ENCODE data around the gene SLC34A3.

Gene SLC34A3

GRCh38 chr9:137229903-137230704, 597 bp upstream of the SLC34A3 start:
- H3K4me3 ChIP-seq (ENCODE audit: control insufficient read depth, low read depth, low read length): no peak overlapping the region
- DNase-seq (ENCODE audit: low read depth): no peak
- no peak for TF ChIP-seq CTCF (IDR thresholded peaks at IDR 0.05; ENCODE audit: control insufficient read depth, insufficient read depth, low read depth, low read length, missing control alignments)

GRCh38 chr9:137231372-137232039, 805 bp downstream of the SLC34A3 start:
- no peak for DNase-seq (ENCODE audit: low read depth)
- no peak overlapping the region for H3K4me3 ChIP-seq (ENCODE audit: control insufficient read depth, low read depth, low read length)
- no peak for TF ChIP-seq CTCF (IDR thresholded peaks at IDR 0.05; ENCODE audit: control insufficient read depth, insufficient read depth, low read depth, low read length, missing control alignments)

GRCh38 chr9:137232101-137232500, 1.4 kb downstream of the SLC34A3 start:
- DNase-seq (ENCODE audit: low read depth): no peak
- TF ChIP-seq CTCF (IDR thresholded peaks at IDR 0.05; ENCODE audit: control insufficient read depth, insufficient read depth, low read depth, low read length, missing control alignments): no peak
- no peak overlapping the region for H3K4me3 ChIP-seq (ENCODE audit: control insufficient read depth, low read depth, low read length)

DNA sequence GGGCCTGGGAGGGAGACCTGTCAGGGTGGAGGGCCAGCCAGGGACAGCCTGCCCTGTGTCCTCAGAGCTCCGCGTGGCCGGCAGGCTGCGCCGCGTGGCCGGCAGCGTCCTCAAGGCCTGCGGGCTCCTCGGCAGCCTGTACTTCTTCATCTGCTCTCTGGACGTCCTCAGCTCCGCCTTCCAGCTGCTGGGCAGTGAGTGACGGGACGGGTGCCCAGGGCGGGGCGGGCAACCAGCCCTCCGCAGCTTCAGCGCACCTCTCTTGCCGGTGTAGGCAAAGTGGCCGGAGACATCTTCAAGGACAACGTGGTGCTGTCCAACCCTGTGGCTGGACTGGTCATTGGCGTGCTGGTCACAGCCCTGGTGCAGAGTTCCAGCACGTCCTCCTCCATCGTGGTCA, 1.8 kb downstream of the SLC34A3 start:
- TF ChIP-seq CTCF (IDR thresholded peaks at IDR 0.05; ENCODE audit: control insufficient read depth, insufficient read depth, low read depth, low read length, missing control alignments): no peak
- no peak for DNase-seq (ENCODE audit: low read depth)
- no peak overlapping the region for H3K4me3 ChIP-seq (ENCODE audit: control insufficient read depth, low read depth, low read length)

- TF ChIP-seq CTCF (IDR thresholded peaks at IDR 0.05; ENCODE audit: control insufficient read depth, insufficient read depth, low read depth, low read length, missing control alignments): no peak
- no peak for DNase-seq (ENCODE audit: low read depth)
- H3K4me3 ChIP-seq (ENCODE audit: control insufficient read depth, low read depth, low read length): no peak overlapping the region
Observed at GRCh38 chr9:137233143-137233980, 2.7 kb downstream of the SLC34A3 start.

- no peak for DNase-seq (ENCODE audit: low read depth)
- TF ChIP-seq CTCF (IDR thresholded peaks at IDR 0.05; ENCODE audit: control insufficient read depth, insufficient read depth, low read depth, low read length, missing control alignments): no peak
- H3K4me3 ChIP-seq (ENCODE audit: control insufficient read depth, low read depth, low read length): no peak overlapping the region
Observed at GRCh38 chr9:137234055-137234697, 3.5 kb downstream of the SLC34A3 start.

All from AG09309 (cell line).